H1 (cell line): ENCODE data around the gene GRK5. TPM values are rescaled to one million over a fixed set of nuclear protein-coding genes. Genes with fewer than 3 reads are reported as not detected.

Source experiments
- CTCF ChIA-PET: fragments of 300-600 bp; sonication (Branson Sonifier 250); formaldehyde crosslinking; loops from one replicate; lab custom pipeline; 2021; ENCODE audit not compliant: partially characterized antibody; lab: Charles Lee
- POLR2A ChIA-PET: fragments of 300-600 bp; sonication (Branson Sonifier 250); formaldehyde crosslinking; loops from one replicate; lab custom pipeline; 2021; ENCODE audit warnings: inconsistent platforms; ENCODE audit not compliant: partially characterized antibody; lab: Charles Lee
- DNase-seq, 2 experiments: peaks; one replicate each; pipeline versions ENCODE4 v3.0.0 to v3.0.0-alpha.2; 2010 to 2022; ENCODE audit warnings: low spot score in 2 of 2, low read depth in 1 of 2, mixed read lengths in 1 of 2
- FAIRE-seq: peaks from 2 replicates; lab custom pipeline; 2011; peaks lifted over from hg19 to GRCh38; lab: Jason Lieb, UNC
- H2AFZ ChIP-seq: 2 replicates; pipeline ENCODE4 v1.8.1; 2012; ENCODE audit warnings: low read length, inconsistent platforms
- H2AK5ac ChIP-seq: 2 replicates; pipeline ENCODE4 v1.6.1; 2013; ENCODE audit warnings: low read depth, low read length
- H2BK120ac ChIP-seq: replicated peaks from 2 replicates; pipeline ENCODE3; 2013; ENCODE audit warnings: low read depth, low read length, inconsistent platforms
- H2BK12ac ChIP-seq: 2 replicates; pipeline ENCODE4 v1.6.1; 2013; ENCODE audit warnings: low read depth, low read length
- H2BK15ac ChIP-seq: 2 replicates; pipeline ENCODE4 v1.6.1; 2013; ENCODE audit warnings: low read length
- H2BK20ac ChIP-seq: 2 replicates; pipeline ENCODE4 v1.6.1; 2013; ENCODE audit warnings: low read length
- H2BK5ac ChIP-seq: 2 replicates; pipeline ENCODE4 v1.6.1; 2013; ENCODE audit warnings: low read depth, low read length
- H3K14ac ChIP-seq: 2 replicates; pipeline ENCODE4 v1.6.1; 2013; ENCODE audit warnings: inconsistent platforms; ENCODE audit not compliant: insufficient read length
- H3K18ac ChIP-seq: 2 replicates; pipeline ENCODE4 v1.6.1; 2013; ENCODE audit warnings: low read length; ENCODE audit errors: extremely low read depth
- H3K23ac ChIP-seq: 2 replicates; pipeline ENCODE4 v1.6.1; 2013; ENCODE audit warnings: inconsistent platforms; ENCODE audit not compliant: insufficient read length
- H3K23me2 ChIP-seq: 2 replicates; pipeline ENCODE4 v1.6.1; 2013; ENCODE audit warnings: low read depth, low read length
- H3K27ac ChIP-seq: 2 replicates; pipeline ENCODE4 v1.6.1; 2011; ENCODE audit warnings: low read depth, low read length, inconsistent platforms
- H3K27me3 ChIP-seq, 4 experiments: replicated peaks in 1 of 4; 1 replicate in 1 of 4; 2 replicates in 3 of 4; pipeline versions ENCODE4 v1.6.1 to v1.8.1; 2011 to 2013; ENCODE audit warnings: low read length in 3 of 4, mild to moderate bottlenecking in 3 of 4, inconsistent platforms in 2 of 4, mixed read lengths in 2 of 4, moderate library complexity in 1 of 4; ENCODE audit not compliant: control insufficient read depth in 3 of 4, insufficient read depth in 3 of 4; ENCODE audit errors: extremely low read depth in 1 of 4
- H3K36me3 ChIP-seq, 4 experiments: 2 replicates each; pipeline versions ENCODE4 v1.6.1 to v1.8.1; 2011 to 2013; ENCODE audit warnings: mild to moderate bottlenecking in 4 of 4, low read length in 3 of 4, moderate library complexity in 2 of 4, control low read depth in 1 of 4, inconsistent platforms in 1 of 4; ENCODE audit not compliant: insufficient read depth in 4 of 4, control insufficient read depth in 2 of 4
- H3K4ac ChIP-seq: replicated peaks from 2 replicates; pipeline ENCODE3; 2013; ENCODE audit warnings: low read length, low read depth, mixed read lengths, inconsistent platforms; ENCODE audit not compliant: insufficient read length
- H3K4me1 ChIP-seq, 4 experiments: replicated peaks in 1 of 4; 1 replicate in 1 of 4; 2 replicates in 3 of 4; pipeline versions ENCODE4 v1.6.1 to v1.8.1; 2011 to 2013; ENCODE audit warnings: low read length in 3 of 4, inconsistent platforms in 2 of 4, mixed read lengths in 1 of 4; ENCODE audit not compliant: insufficient read depth in 4 of 4, control insufficient read depth in 3 of 4
- H3K4me2 ChIP-seq, 2 experiments: 2 replicates each; pipeline versions ENCODE4 v1.6.1 to v1.8.1; 2011 to 2013; ENCODE audit warnings: low read depth in 2 of 2, low read length in 2 of 2, control low read depth in 1 of 2, inconsistent platforms in 1 of 2, mild to moderate bottlenecking in 1 of 2; ENCODE audit not compliant: insufficient read depth in 1 of 2
- H3K4me3 ChIP-seq, 4 experiments: fragments of 200-600, 300-600 bp in 1 of 4; sonication (generic), shearing (Covaris generic), sonication (Bioruptor Twin) in 1 of 4; 2 replicates each; pipeline versions ENCODE4 v1.5.1 to v1.8.1; 2011 to 2016; ENCODE audit warnings: low read length in 4 of 4, low read depth in 3 of 4, control low read depth in 2 of 4, inconsistent platforms in 2 of 4, mild to moderate bottlenecking in 2 of 4, mixed read lengths in 1 of 4, moderate library complexity in 1 of 4; ENCODE audit not compliant: insufficient read depth in 2 of 4; ENCODE audit errors: extremely low read depth in 1 of 4
- H3K56ac ChIP-seq: replicated peaks from 2 replicates; pipeline ENCODE3; 2013; ENCODE audit warnings: low read depth, mild to moderate bottlenecking, mixed read lengths, low read length, inconsistent platforms; ENCODE audit not compliant: insufficient read length
- H3K79me1 ChIP-seq: 2 replicates; pipeline ENCODE4 v1.6.1; 2013; ENCODE audit warnings: low read depth, low read length, control low read depth
- H3K79me2 ChIP-seq, 2 experiments: 2 replicates each; pipeline versions ENCODE4 v1.6.1 to v1.8.1; 2012 to 2013; ENCODE audit warnings: low read length in 2 of 2, mild to moderate bottlenecking in 2 of 2, inconsistent platforms in 1 of 2; ENCODE audit not compliant: insufficient read depth in 2 of 2, control insufficient read depth in 1 of 2
- H3K9ac ChIP-seq, 4 experiments: replicated peaks in 1 of 4; 1 replicate in 1 of 4; 2 replicates in 3 of 4; pipeline versions ENCODE4 v1.6.1 to v1.8.1; 2011 to 2013; ENCODE audit warnings: low read depth in 3 of 4, low read length in 3 of 4, control low read depth in 2 of 4, mild to moderate bottlenecking in 2 of 4, moderate library complexity in 2 of 4, inconsistent platforms in 1 of 4; ENCODE audit errors: extremely low read depth in 1 of 4
- H3K9me3 ChIP-seq, 2 experiments: 2 replicates each; pipeline versions ENCODE4 v1.6.1 to v1.8.1; 2012 to 2013; ENCODE audit warnings: mild to moderate bottlenecking in 2 of 2, moderate library complexity in 2 of 2, control low read depth in 1 of 2, inconsistent platforms in 1 of 2, low read depth in 1 of 2, low read length in 1 of 2, mixed read lengths in 1 of 2; ENCODE audit not compliant: insufficient read depth in 2 of 2
- H4K20me1 ChIP-seq, 2 experiments: replicated peaks in 1 of 2; 2 replicates each; pipeline versions ENCODE3 to v1.8.1; 2011 to 2013; ENCODE audit warnings: inconsistent platforms in 2 of 2, low read length in 2 of 2, mild to moderate bottlenecking in 1 of 2; ENCODE audit not compliant: insufficient read depth in 2 of 2, control insufficient read depth in 1 of 2
- H4K5ac ChIP-seq: 2 replicates; pipeline ENCODE4 v1.6.1; 2013; ENCODE audit warnings: low read length, low read depth, mixed read lengths, inconsistent platforms; ENCODE audit not compliant: insufficient read length
- H4K8ac ChIP-seq: 2 replicates; pipeline ENCODE4 v1.8.0; 2013; ENCODE audit warnings: mild to moderate bottlenecking, moderate library complexity, low read length, inconsistent platforms; ENCODE audit not compliant: insufficient read depth; ENCODE audit errors: extremely low read depth
- H4K91ac ChIP-seq: replicated peaks from 2 replicates; pipeline ENCODE3; 2013; ENCODE audit warnings: low read length, mixed read lengths, inconsistent platforms; ENCODE audit not compliant: insufficient read length
- CTBP2 ChIP-seq: IDR thresholded peaks from 2 replicates; pipeline ENCODE4 v1.7.0; 2011; ENCODE audit warnings: borderline replicate concordance, mild to moderate bottlenecking, moderate library complexity, mixed read lengths, low read length; ENCODE audit not compliant: insufficient read depth, insufficient read length
- EP300 ChIP-seq, 2 experiments: IDR thresholded peaks; 1 replicate in 1 of 2; 2 replicates in 1 of 2; pipeline ENCODE4 v1.6.1; 2011 to 2012; ENCODE audit warnings: low read depth in 2 of 2, low read length in 2 of 2, mild to moderate bottlenecking in 2 of 2, borderline replicate concordance in 1 of 2, inconsistent platforms in 1 of 2, moderate library complexity in 1 of 2
- POU5F1 ChIP-seq: IDR thresholded peaks from 2 replicates; pipeline ENCODE4 v1.6.1; 2011; ENCODE audit warnings: low read depth, mild to moderate bottlenecking, low read length, moderate library complexity
- TEAD4 ChIP-seq: IDR thresholded peaks from 2 replicates; pipeline ENCODE4 v1.6.1; 2012; ENCODE audit warnings: low read depth, low read length, inconsistent platforms, mixed read lengths
- USF2 ChIP-seq: IDR thresholded peaks from 2 replicates; pipeline ENCODE4 v1.6.1; 2011; ENCODE audit warnings: low read length, improper control_type of control experiment
- YY1 ChIP-seq: IDR thresholded peaks from 2 replicates; pipeline ENCODE4 v1.6.1; 2011; ENCODE audit warnings: low read depth, mild to moderate bottlenecking, low read length
- WGBS, 2 experiments: shearing (Covaris generic) in 1 of 2; methylation state at CpG; one replicate each; pipeline versions ENCODE4 v1.1.6 to v1.1.7; 2013 to 2015; ENCODE audit warnings: low lambda C conversion rate in 2 of 2, mixed read lengths in 2 of 2, inconsistent platforms in 1 of 2, low coverage in 1 of 2, missing lambda C conversion rate in 1 of 2; ENCODE audit not compliant: insufficient replicate concordance in 2 of 2, insufficient coverage in 1 of 2, insufficient read length in 1 of 2; ENCODE audit errors: extremely low coverage in 1 of 2, missing lambda C conversion rate in 1 of 2; 5-methylcytosine and 5-hydroxymethylcytosine counted together
- polyA plus RNA-seq, 7 experiments: library from polyadenylated mRNA; depleted of rRNA in 3 of 7; stranded (reverse) in 5 of 7; unstranded in 2 of 7; fragments of >200 nt in 5 of 7; fragments of 200-250 nt in 2 of 7; gene quantifications; 1 replicate in 5 of 7; 2 replicates in 1 of 7; 4 replicates in 1 of 7; pipeline versions ENCODE4 v1.2.1 to v1.2.3, GENCODE V29; 2011 to 2013; ENCODE audit warnings: missing spikeins in 2 of 7, mixed read lengths in 2 of 7
- total RNA-seq: library from RNA; stranded (reverse); fragmentation: NEBNext Ultra II Directional; extraction: Animal tissue kit (Norgen Biotek cat#: 25700); gene quantifications from 2 replicates; pipeline ENCODE4 v1.2.1, GENCODE V29; 2021

The GRK5 gene
- total and polyA plus RNA-seq, 2 of the 8 experiments (the other 6 are each of a cell fraction or from before 2014, with no cell fraction given), result 0.54 to 2.5 TPM

GRCh38 chr10:119500123-119500795 is 292.9 kb downstream of the GRK5 start:
- H3K36me3 ChIP-seq, result no peaks in the 10 kb centered on the region
- no peak overlapping the region for H3K18ac ChIP-seq
- no peak overlapping the region for H4K5ac ChIP-seq
- H3K4me3 ChIP-seq, result no peak overlapping the region
- H2BK120ac ChIP-seq, result no peak overlapping the region
- no peak overlapping the region for H2BK20ac ChIP-seq
- H4K20me1 ChIP-seq, result peaks cover 0 to 1% of the 10 kb centered on the region in 2 experiments
- H3K9ac ChIP-seq, result no peak overlapping the region
- FAIRE-seq (no peak), DNase-seq (no peak)
- TF ChIP-seq USF2 (no peak), YY1 (no peak), CTBP2 (no peak), TEAD4 (no peak), EP300 (IDR thresholded peaks at IDR 0.05; ENCODE audit: borderline replicate concordance in 1 of 2, low read depth in 2 of 2, low read length in 2 of 2) (no peak), POU5F1 (no peak)
- H2BK12ac ChIP-seq, result no peak overlapping the region
- H3K4ac ChIP-seq, result no peak overlapping the region
- no peak overlapping the region for H3K56ac ChIP-seq
- H2BK15ac ChIP-seq, result no peak overlapping the region
- CTCF ChIA-PET, result interaction anchor here (1.0 to 2.0 kb wide), 3 partner anchors 8 to 12 kb away, joined by 3 to 7 read pairs (median 5); no protein-coding TSS in a partner anchor
- no peak overlapping the region for H2AFZ ChIP-seq
- H3K9me3 ChIP-seq, result no peaks in the 10 kb centered on the region
- POLR2A ChIA-PET, result interaction anchor here (0.9 kb wide), 1 partner anchor 8 kb away, joined by 6 read pairs; no protein-coding TSS in a partner anchor
- H2AK5ac ChIP-seq, result no peak overlapping the region
- H2BK5ac ChIP-seq, result no peak overlapping the region
- no peak overlapping the region for H3K14ac ChIP-seq
- peaks cover 0 to 4% (median 0%) of the 10 kb centered on the region in 4 experiments; a peak in 3 of 7 replicates for H3K4me1 ChIP-seq
- no peaks in the 10 kb centered on the region for H3K23me2 ChIP-seq
- H3K79me2 ChIP-seq, result no peaks in the 10 kb centered on the region
- no peak overlapping the region for H3K27ac ChIP-seq
- no peak overlapping the region for H4K8ac ChIP-seq
- 85% methylated on average over 8 of the region's 8 CpGs; no CpG with 5 or more reads in 1 of the 2 experiments for WGBS, 2 experiments
- H3K79me1 ChIP-seq, result no peaks in the 10 kb centered on the region
- no peaks in the 10 kb centered on the region; a peak in 2 of 7 replicates for H3K27me3 ChIP-seq
- no peak overlapping the region for H4K91ac ChIP-seq
- H3K23ac ChIP-seq, result no peak overlapping the region
- no peak overlapping the region for H3K4me2 ChIP-seq
